Mucosa of rectum (tissue), 2 donors: ENCODE measurements around the gene SLC6A8.
"Not testable (repeated sequence)": the region's sequence is repeated elsewhere in the genome, so short reads cannot be mapped to it uniquely, and the experiment has no call there.

ENCODE experiments used
- H3K27ac ChIP-seq, 2 donors: one replicate each; pipeline ENCODE4 v1.7.0; 2013; ENCODE audit warnings: inconsistent platforms in 2 of 2, low read depth in 2 of 2, low read length in 2 of 2
- H3K27me3 ChIP-seq, 2 donors: one replicate each; pipeline ENCODE4 v1.7.0; 2013; ENCODE audit warnings: low read length in 2 of 2; ENCODE audit not compliant: control insufficient read depth in 2 of 2, insufficient read depth in 2 of 2
- H3K36me3 ChIP-seq, 2 donors: one replicate each; pipeline ENCODE4 v1.7.0; 2013; ENCODE audit warnings: low read length in 2 of 2; ENCODE audit not compliant: control insufficient read depth in 2 of 2, insufficient read depth in 2 of 2
- H3K4me1 ChIP-seq, 2 donors: one replicate each; pipeline ENCODE4 v1.7.0; 2013; ENCODE audit warnings: low read length in 2 of 2, mild to moderate bottlenecking in 1 of 2; ENCODE audit not compliant: control insufficient read depth in 2 of 2, insufficient read depth in 2 of 2
- H3K4me3 ChIP-seq, 2 donors: one replicate each; pipeline ENCODE4 v1.7.0; 2013; ENCODE audit warnings: low read length in 2 of 2
- H3K9ac ChIP-seq, 2 donors: one replicate each; pipeline ENCODE4 v1.7.0; 2013; ENCODE audit warnings: low read length in 2 of 2, low read depth in 1 of 2, mild to moderate bottlenecking in 1 of 2
- H3K9me3 ChIP-seq, 2 donors: one replicate each; pipeline ENCODE4 v1.7.0; 2013; ENCODE audit warnings: low read length in 2 of 2; ENCODE audit not compliant: control insufficient read depth in 2 of 2
- donor health status: healthy.
- donor health status: Normal muscosa, but diverticular disease.

The SLC6A8 gene

GRCh38 chrX:153673428-153674218 is 14.1 kb upstream of the SLC6A8 start, which contains the start of gene PNCK:
Gene PNCK (minus strand): TSS chrX:153673813. CDS start chrX:153673076, 737 bp downstream.
- H3K4me3 ChIP-seq = no peak within 1 kb of the TSS
- H3K27me3 ChIP-seq = peaks cover 0 to 1% of the 10 kb centered on the region in 2 donors

DNA sequence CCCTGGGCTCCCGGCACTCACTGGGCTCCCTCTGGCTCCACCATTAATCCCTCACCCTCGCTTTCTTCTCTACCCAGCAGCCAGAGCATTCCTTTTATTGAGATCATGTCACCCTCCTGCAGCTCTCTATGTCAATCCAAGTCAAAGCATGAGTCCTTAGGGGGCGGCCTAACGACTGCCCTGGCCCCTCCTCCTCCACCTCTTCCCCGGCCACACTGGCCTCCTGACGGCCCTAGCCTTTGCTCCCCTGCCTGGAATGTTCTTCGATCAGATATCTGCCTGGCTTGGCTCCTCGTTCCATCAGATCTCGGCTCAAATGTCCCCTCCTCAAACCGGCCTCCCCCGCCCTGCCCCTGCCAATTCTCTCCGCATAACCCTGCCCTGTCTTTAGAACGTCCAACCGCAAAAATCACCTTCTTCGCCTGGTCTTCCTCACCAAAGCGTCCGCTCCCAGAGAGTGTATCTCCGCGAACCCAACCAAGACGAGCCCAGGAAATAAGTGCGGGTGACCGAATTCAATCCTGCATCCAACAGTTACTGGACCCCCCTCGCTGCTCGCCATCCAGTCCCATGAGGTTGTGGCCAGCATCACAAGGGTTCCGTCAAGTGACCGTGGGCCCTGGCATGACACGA is 13.4 kb upstream of the SLC6A8 start:
- Histone ChIP-seq H3K4me1 (no peaks in the 10 kb centered on the region), H3K36me3 (no peaks in the 10 kb centered on the region), H3K27me3 (peaks cover 0 to 1% of the 10 kb centered on the region in 2 donors), H3K27ac (no peak overlapping the region), H3K9ac (no peak overlapping the region), H3K9me3 (no peaks in the 10 kb centered on the region), H3K4me3 (no peak overlapping the region)

More at GRCh38 chrX:153673428-153674218, 14.1 kb upstream of the SLC6A8 start, which contains the start of gene PNCK:
- H3K9me3 ChIP-seq = no peaks in the 10 kb centered on the region
- H3K27ac ChIP-seq = no peak within 1 kb of the TSS
- H3K36me3 ChIP-seq = no peaks in the 10 kb centered on the region
- H3K4me1 ChIP-seq = no peaks in the 10 kb centered on the region
- no peak within 1 kb of the TSS for H3K9ac ChIP-seq

DNA sequence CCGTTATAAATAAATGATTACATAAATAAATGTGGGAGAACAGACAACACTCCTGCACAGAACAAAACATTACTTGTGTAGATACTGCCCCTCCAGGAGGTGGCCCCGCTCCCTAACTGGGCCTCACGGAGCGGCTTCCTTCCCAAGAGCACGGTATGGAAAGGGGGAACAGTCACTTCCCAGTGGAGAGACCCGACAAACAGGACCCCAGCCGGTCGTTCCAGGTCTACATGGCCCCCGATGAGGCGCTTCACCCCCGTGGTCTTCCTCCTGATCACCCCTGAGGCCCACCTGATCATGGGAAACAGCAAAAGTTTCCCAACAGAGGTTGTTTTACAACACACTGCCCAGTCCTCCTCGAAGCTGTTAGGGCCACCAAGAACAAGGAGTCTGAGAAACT is 6.6 kb upstream of the SLC6A8 start:
- no peaks in the 10 kb centered on the region for H3K4me1 ChIP-seq
- no peak overlapping the region for H3K9ac ChIP-seq
- H3K27me3 ChIP-seq = no peaks in the 10 kb centered on the region

DNA sequence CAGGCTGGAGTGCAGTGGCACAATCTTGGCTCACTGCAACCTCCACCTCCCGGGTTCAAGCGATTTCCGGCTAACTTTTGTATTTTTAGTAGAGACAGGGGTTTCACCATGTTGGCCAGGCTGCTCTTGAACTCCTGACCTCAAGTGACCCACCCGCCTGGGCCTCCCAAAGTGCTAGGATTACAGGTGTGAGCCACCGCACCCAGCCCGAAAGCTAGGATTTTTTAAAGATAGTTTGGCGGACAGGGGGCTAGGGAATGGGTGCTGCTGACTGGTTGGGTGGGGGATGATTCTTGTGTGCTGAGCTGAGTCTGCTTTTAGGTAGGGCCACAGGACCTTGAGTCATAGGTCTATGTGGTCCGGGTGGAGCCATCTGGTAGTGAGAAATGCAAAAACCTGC is 4.2 kb upstream of the SLC6A8 start:
- not testable (repeated sequence) for H3K4me3 ChIP-seq, H3K27ac ChIP-seq, H3K27me3 ChIP-seq, H3K36me3 ChIP-seq, H3K9ac ChIP-seq, H3K4me1 ChIP-seq, H3K9me3 ChIP-seq

More for the DNA sequence above, 6.6 kb upstream of the SLC6A8 start:
- no peaks in the 10 kb centered on the region for H3K36me3 ChIP-seq
- H3K4me3 ChIP-seq = no peak overlapping the region
- H3K9me3 ChIP-seq = no peaks in the 10 kb centered on the region
- no peak overlapping the region for H3K27ac ChIP-seq

- no peaks in the 10 kb centered on the region for H3K9me3 ChIP-seq
- H3K4me3 ChIP-seq = no peak overlapping the region
- no peaks in the 10 kb centered on the region for H3K4me1 ChIP-seq
- H3K9ac ChIP-seq = no peak overlapping the region
- H3K27ac ChIP-seq = no peak overlapping the region
- no peaks in the 10 kb centered on the region for H3K36me3 ChIP-seq
- no peaks in the 10 kb centered on the region for H3K27me3 ChIP-seq
Observed at GRCh38 chrX:153684467-153685155, 3.1 kb upstream of the SLC6A8 start.

GRCh38 chrX:153685156-153685536 is 2.6 kb upstream of the SLC6A8 start:
- Histone ChIP-seq H3K9ac (no peak overlapping the region), H3K4me1 (peaks cover 0 to 3% of the 10 kb centered on the region in 2 donors), H3K9me3 (no peaks in the 10 kb centered on the region), H3K36me3 (no peaks in the 10 kb centered on the region), H3K27ac (no peak overlapping the region), H3K4me3 (no peak overlapping the region), H3K27me3 (no peaks in the 10 kb centered on the region)

- Histone ChIP-seq H3K9ac (no peak overlapping the region), H3K9me3 (no peaks in the 10 kb centered on the region), H3K4me3 (no peak overlapping the region), H3K27me3 (no peaks in the 10 kb centered on the region), H3K27ac (no peak overlapping the region), H3K4me1 (peaks cover 0 to 3% of the 10 kb centered on the region in 2 donors), H3K36me3 (no peaks in the 10 kb centered on the region)
Observed at GRCh38 chrX:153685751-153686696, 1.7 kb upstream of the SLC6A8 start.

- Histone ChIP-seq H3K36me3 (no peaks in the 10 kb centered on the region), H3K4me3 (no peak overlapping the region), H3K4me1 (peaks cover 0 to 3% of the 10 kb centered on the region in 2 donors), H3K9ac (peak overlapping the region in 1 of 2 donors; percentile 69), H3K9me3 (no peaks in the 10 kb centered on the region), H3K27ac (peak overlapping the region in 1 of 2 donors; percentile 61), H3K27me3 (no peaks in the 10 kb centered on the region)
Observed at GRCh38 chrX:153686711-153687110, 1.0 kb upstream of the SLC6A8 start.

DNA sequence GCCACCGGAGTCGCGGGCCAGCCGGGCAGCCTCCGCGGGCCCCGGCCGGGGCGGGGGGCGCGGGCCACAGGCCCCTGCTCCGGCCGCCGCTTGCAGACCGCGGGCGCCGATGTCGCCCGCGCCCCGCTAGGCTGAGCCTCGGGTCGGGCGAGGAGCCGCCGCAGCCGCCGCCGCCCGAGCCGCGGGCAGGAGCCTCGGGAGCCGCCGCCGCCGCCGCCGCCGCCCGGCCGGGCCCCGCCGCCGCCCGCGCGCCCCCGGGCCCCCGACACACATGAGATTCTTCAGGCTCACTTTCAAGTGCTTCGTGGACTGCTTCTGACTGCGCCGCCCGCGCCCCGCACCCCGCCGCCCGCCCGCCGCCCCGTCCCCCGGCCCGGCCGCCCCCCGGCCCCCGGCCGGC is 345 bp downstream of the SLC6A8 start:
- H3K9me3 ChIP-seq = no peaks in the 10 kb centered on the region
- no peak overlapping the region for H3K27ac ChIP-seq
- H3K4me3 ChIP-seq = no peak overlapping the region
- no peak overlapping the region for H3K9ac ChIP-seq
- peaks cover 0 to 3% of the 10 kb centered on the region in 2 donors for H3K4me1 ChIP-seq
- no peaks in the 10 kb centered on the region for H3K36me3 ChIP-seq
- no peaks in the 10 kb centered on the region for H3K27me3 ChIP-seq
